ENCODE data around the gene PEMT.

DNA sequence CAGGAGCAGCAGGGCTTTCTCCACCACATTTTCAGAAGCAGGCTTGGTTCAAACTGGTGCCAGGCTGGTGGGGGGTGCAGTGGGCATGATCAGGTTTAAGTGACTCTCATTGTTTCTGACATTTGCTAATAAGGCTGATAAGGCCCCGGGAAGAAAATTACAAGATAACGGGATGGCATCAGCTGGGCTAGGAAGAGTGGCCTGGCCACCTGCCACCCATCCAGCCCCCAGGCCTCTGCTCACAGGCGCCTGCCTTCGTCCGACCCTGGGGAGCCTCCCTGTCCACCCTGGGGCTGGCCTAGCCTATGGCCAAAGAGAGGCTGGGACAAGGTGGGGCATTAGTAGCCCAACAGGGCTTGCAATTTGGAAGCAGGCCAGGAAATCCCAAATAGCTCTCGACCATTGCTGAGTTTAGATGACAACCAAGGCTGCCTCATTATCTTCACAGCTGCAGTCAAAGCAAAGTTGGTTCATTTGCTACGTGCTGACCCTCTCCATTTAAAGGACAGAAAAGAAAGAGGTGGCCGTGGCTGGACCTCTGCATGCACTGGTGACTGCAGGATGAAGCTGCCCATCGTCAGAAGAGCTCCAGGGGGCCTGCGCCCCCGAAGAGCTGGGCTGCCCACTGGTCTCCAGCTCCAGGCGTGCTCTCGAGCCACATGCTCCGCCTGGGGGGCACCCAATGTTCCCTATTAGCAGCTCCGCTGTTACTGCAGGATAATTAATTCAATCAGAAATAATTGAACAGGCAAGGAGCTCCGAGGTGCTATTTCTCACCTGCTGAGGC is 44.9 kb downstream of the PEMT start:
- TF ChIP-seq, protein P1, sequence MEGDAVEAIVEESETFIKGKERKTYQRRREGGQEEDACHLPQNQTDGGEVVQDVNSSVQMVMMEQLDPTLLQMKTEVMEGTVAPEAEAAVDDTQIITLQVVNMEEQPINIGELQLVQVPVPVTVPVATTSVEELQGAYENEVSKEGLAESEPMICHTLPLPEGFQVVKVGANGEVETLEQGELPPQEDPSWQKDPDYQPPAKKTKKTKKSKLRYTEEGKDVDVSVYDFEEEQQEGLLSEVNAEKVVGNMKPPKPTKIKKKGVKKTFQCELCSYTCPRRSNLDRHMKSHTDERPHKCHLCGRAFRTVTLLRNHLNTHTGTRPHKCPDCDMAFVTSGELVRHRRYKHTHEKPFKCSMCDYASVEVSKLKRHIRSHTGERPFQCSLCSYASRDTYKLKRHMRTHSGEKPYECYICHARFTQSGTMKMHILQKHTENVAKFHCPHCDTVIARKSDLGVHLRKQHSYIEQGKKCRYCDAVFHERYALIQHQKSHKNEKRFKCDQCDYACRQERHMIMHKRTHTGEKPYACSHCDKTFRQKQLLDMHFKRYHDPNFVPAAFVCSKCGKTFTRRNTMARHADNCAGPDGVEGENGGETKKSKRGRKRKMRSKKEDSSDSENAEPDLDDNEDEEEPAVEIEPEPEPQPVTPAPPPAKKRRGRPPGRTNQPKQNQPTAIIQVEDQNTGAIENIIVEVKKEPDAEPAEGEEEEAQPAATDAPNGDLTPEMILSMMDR (IDR thresholded peaks at IDR 0.05): no peak
- TF ChIP-seq ZFX (IDR thresholded peaks at IDR 0.05; ENCODE audit: borderline replicate concordance): no peak
